ENCODE data around the gene THSD7A. TPM values are rescaled to one million over a fixed set of nuclear protein-coding genes. Genes with fewer than 3 reads are reported as not detected.

THSD7A gene
- total and polyA plus RNA-seq, 4 donors, result 0.15 to 2.7 (median 1.9) TPM

DNA sequence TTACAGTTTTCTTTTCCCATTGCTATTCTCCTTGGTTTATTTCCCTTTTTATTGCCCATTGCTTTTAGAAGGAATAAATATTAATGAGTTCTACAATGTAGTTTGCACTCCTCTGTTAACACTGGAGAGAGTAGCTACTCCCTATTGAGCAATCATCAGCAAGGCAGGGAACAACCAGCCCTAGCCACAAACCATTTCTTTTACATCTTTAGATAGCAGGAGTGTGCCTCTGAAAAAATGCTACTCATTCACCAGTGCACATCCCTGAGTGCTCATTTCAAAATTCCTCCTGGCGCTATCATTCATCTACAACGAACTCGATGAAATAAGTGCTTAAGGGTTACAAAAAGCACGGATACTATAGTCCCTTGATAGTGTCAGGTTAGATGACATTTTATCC, 252.9 kb downstream of the THSD7A start:
- Histone ChIP-seq H3K9me3 (ENCODE audit: control insufficient read depth in 4 of 4, low read length in 3 of 4) (no peaks in the 10 kb centered on the region), H3K4me3 (ENCODE audit: low read depth in 1 of 3, low read length in 3 of 3) (no peak overlapping the region), H3K27me3 (ENCODE audit: control insufficient read depth in 4 of 4, insufficient read depth in 4 of 4, low read length in 3 of 4) (no peaks in the 10 kb centered on the region), H3K27ac (ENCODE audit: low read depth in 1 of 2, low read length in 2 of 2) (no peak overlapping the region), H3K9ac (ENCODE audit: low read depth in 1 of 2, low read length in 2 of 2) (no peak overlapping the region), H3K4me1 (ENCODE audit: control insufficient read depth in 4 of 4, insufficient read depth in 4 of 4, low read length in 3 of 4) (no peaks in the 10 kb centered on the region), H3K36me3 (ENCODE audit: control insufficient read depth in 4 of 4, insufficient read depth in 3 of 4, low read depth in 1 of 4, low read length in 3 of 4) (no peaks in the 10 kb centered on the region)
- TF ChIP-seq SP1 (IDR thresholded peaks at IDR 0.05) (no peak), EGR1 (IDR thresholded peaks at IDR 0.05; ENCODE audit: low read depth in 2 of 2) (no peak), MAX (IDR thresholded peaks at IDR 0.05) (no peak), JUND (IDR thresholded peaks at IDR 0.05) (no peak), FOXA1 (IDR thresholded peaks at IDR 0.05) (no peak), CTCF (IDR thresholded peaks at IDR 0.05; ENCODE audit: low read depth, low read length, missing input control) (no peak), FOXA2 (IDR thresholded peaks at IDR 0.05) (no peak), HNF4A (conservative IDR thresholded peaks at IDR 0.05) (no peak), YY1 (IDR thresholded peaks at IDR 0.05) (no peak), ZBTB33 (IDR thresholded peaks at IDR 0.05) (no peak), RXRA (IDR thresholded peaks at IDR 0.05) (no peak), NR2F2 (IDR thresholded peaks at IDR 0.05) (no peak), TAF1 (conservative IDR thresholded peaks at IDR 0.05) (no peak)
- TF ChIP-seq, protein P1, sequence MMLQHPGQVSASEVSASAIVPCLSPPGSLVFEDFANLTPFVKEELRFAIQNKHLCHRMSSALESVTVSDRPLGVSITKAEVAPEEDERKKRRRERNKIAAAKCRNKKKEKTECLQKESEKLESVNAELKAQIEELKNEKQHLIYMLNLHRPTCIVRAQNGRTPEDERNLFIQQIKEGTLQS (IDR thresholded peaks at IDR 0.05), result no peak
- WGBS, result 96% methylated on average over 4 of the region's 4 CpGs
- DNase-seq (ENCODE audit: low spot score), result no peak

DNA sequence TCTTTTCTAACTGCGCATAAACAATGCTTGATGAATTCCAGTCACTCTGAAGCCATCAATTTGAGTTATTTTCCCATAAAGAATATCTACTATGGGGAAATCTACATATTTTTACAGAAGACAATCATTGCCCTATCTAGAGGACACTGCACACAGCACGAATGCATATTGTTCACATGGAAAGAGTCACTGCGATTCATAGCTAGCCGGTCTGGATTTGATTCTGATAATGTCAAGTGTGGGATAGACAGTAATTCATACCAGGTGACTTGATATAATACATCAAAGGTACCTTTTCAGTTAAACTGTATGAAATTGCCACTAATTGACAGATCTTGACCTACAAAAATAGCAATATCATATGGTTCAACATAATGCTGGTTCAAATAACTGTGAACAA, 255.7 kb downstream of the THSD7A start:
- H3K9me3 ChIP-seq (ENCODE audit: control insufficient read depth in 4 of 4, low read length in 3 of 4), result no peaks in the 10 kb centered on the region
- H3K9ac ChIP-seq (ENCODE audit: low read depth in 1 of 2, low read length in 2 of 2), result no peak overlapping the region
- TF ChIP-seq ZBTB33 (IDR thresholded peaks at IDR 0.05), result no peak
- TF ChIP-seq FOXA2 (IDR thresholded peaks at IDR 0.05), result no peak
- TF ChIP-seq, protein P2, sequence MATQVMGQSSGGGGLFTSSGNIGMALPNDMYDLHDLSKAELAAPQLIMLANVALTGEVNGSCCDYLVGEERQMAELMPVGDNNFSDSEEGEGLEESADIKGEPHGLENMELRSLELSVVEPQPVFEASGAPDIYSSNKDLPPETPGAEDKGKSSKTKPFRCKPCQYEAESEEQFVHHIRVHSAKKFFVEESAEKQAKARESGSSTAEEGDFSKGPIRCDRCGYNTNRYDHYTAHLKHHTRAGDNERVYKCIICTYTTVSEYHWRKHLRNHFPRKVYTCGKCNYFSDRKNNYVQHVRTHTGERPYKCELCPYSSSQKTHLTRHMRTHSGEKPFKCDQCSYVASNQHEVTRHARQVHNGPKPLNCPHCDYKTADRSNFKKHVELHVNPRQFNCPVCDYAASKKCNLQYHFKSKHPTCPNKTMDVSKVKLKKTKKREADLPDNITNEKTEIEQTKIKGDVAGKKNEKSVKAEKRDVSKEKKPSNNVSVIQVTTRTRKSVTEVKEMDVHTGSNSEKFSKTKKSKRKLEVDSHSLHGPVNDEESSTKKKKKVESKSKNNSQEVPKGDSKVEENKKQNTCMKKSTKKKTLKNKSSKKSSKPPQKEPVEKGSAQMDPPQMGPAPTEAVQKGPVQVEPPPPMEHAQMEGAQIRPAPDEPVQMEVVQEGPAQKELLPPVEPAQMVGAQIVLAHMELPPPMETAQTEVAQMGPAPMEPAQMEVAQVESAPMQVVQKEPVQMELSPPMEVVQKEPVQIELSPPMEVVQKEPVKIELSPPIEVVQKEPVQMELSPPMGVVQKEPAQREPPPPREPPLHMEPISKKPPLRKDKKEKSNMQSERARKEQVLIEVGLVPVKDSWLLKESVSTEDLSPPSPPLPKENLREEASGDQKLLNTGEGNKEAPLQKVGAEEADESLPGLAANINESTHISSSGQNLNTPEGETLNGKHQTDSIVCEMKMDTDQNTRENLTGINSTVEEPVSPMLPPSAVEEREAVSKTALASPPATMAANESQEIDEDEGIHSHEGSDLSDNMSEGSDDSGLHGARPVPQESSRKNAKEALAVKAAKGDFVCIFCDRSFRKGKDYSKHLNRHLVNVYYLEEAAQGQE (IDR thresholded peaks at IDR 0.05), result no peak
- no peak for TF ChIP-seq HNF4A (conservative IDR thresholded peaks at IDR 0.05)
- DNase-seq (ENCODE audit: low spot score), result no peak
- H3K27ac ChIP-seq (ENCODE audit: low read depth in 1 of 2, low read length in 2 of 2), result no peak overlapping the region
- H3K4me1 ChIP-seq (ENCODE audit: control insufficient read depth in 4 of 4, insufficient read depth in 4 of 4, low read length in 3 of 4), result peaks cover 0 to 16% (median under 1%) of the 10 kb centered on the region in 4 donors
- no peaks in the 10 kb centered on the region for H3K27me3 ChIP-seq (ENCODE audit: control insufficient read depth in 4 of 4, insufficient read depth in 4 of 4, low read length in 3 of 4)
- H3K4me3 ChIP-seq (ENCODE audit: low read depth in 1 of 3, low read length in 3 of 3), result no peak overlapping the region
- H3K36me3 ChIP-seq (ENCODE audit: control insufficient read depth in 4 of 4, insufficient read depth in 3 of 4, low read depth in 1 of 4, low read length in 3 of 4), result no peaks in the 10 kb centered on the region
- 96% methylated on average over 4 of the region's 4 CpGs for WGBS

Data from liver (tissue), 9 donors.